ENCODE measurements around the gene CSNK1G2.

GRCh38 chr19:1914826-1915341 is 26.1 kb upstream of the CSNK1G2 start:
- TF ChIP-seq EZH2 (IDR thresholded peaks at IDR 0.05; ENCODE audit: borderline replicate concordance) (no peak), CTCF (IDR thresholded peaks at IDR 0.05; ENCODE audit: poor library complexity) (no peak), EZH2phosphoT487 (IDR thresholded peaks at IDR 0.05; ENCODE audit: low read depth, severe bottlenecking, unreplicated experiment) (no peak)

Measured in hepatocyte (in vitro differentiated cells).